ENCODE results near the gene DDX54. TPM values are rescaled to one million over a fixed set of nuclear protein-coding genes. Genes with fewer than 3 reads are reported as not detected.
"Not testable (repeated sequence)": the region's sequence is repeated elsewhere in the genome, so short reads cannot be mapped to it uniquely, and the experiment has no call there.

The DDX54 gene
- total RNA-seq, 1 experiment from 2014 or later: 45.4 TPM

DNA sequence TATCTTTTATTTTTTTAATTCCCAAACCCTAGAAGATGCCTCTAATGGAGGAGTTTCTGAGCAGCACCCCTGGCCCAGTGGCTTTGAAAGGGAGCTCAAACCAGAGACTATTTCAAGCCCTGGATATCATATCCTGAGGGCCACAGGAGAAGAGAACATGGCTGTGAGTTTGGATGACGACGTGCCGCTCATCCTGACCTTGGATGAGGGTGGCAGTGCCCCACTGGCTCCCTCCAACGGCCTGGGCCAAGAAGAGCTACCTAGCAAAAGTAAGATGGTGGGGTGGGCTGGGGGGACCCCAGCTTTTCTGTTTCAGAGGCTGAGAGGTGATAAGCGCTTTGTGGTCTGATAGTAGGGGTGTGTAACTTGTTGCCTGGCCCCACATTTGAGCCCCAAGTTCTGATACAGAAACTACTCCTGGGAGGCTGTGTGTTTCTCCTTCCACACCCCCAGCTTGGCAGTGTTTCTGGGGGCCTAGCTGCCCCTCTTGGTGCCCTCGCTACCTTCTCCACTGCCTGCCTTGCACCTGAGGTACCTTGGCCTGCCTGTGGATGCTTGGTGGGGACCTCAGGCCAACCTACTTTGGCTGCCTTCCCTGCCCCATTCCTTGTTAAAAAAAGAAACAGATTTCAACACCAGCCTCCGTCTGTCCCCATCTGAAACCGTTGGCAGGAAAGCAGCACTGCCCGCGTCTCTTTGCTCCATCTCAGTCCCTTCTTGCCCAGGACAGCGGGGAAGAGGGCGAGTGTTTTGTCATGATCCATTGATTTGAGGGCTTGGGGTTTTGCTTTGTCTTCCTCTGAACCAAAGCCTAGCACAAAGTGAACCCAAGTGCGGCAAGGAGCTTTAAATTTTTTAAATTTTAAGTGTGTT, 41.7 kb upstream of the DDX54 start:
- DNase-seq (ENCODE audit: low read depth in 1 of 2, low spot score in 2 of 2): no peak
- H3K9me3 ChIP-seq (replicated peaks): no peaks in the 10 kb centered on the region
- H3K36me3 ChIP-seq: peaks cover 22% of the 10 kb centered on the region
- peaks cover 35% of the 10 kb centered on the region for H3K4me1 ChIP-seq (replicated peaks)
- no peak overlapping the region for H3K4me3 ChIP-seq
- H3K27ac ChIP-seq: no peak overlapping the region
- H3K27me3 ChIP-seq (replicated peaks): no peaks in the 10 kb centered on the region

DNA sequence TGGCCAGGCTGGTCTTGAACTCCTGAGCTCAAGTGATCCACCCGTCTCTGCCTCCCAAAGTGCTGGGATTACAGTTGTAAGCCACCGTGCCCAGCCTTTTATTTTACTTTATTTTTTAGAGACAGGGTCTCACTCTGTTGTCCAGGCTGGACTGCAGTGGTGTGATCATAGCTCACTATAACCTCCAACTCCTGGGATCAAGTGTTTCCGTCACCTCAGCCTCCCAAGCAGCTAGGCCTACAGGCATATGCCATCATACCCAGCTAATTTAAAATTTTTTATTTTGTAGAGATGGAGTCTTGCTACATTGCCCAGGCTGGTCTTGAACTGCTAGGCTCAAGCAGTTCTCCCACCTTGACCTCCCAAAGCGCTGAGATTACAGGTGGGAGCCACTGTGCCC, 39.7 kb upstream of the DDX54 start:
- H3K4me3 ChIP-seq: no peak overlapping the region
- peaks cover 33% of the 10 kb centered on the region for H3K4me1 ChIP-seq (replicated peaks)
- H3K9me3 ChIP-seq (replicated peaks): no peaks in the 10 kb centered on the region
- H3K27ac ChIP-seq: no peak overlapping the region
- peaks cover 6% of the 10 kb centered on the region for H3K36me3 ChIP-seq
- no peak for DNase-seq (ENCODE audit: low read depth in 1 of 2, low spot score in 2 of 2)
- no peaks in the 10 kb centered on the region for H3K27me3 ChIP-seq (replicated peaks)

DNA sequence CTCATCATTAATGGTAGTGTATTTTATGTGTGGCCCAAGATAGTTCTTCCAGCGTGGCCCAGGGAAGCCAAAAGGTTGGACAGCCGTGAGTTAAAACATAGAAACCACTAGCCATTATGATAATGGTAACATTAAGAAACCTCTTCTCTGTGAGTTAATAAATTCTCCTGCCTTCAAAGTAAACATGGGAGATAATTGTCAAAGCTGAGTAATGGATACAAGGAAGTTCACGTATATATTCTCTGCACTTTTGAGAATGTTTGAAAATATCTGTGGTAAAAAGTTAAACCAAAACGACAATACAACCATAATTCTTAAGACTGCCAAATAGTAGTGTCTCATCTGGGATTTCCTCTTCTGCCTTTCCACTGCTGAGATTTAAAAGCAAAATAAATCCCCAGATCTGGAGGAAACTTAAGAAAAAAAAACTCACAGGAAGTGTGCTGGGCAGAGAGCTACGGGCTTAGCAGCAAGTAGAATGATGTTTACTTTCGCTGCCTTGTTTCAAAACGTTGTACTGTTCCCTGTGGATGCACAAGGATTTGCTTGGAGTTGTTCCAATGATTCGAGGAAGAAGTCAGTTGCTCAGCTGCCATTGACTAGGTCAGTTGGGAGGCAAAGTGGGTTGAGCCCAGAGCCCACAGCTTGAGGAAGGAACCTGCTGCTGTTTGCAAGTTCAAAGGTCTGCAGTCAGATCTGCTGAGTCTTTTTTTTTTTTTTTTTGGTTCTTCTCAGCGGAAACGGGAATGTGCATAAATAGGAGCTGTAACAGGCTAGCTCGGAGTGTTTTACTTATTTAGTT, 37.7 kb upstream of the DDX54 start:
- H3K4me3 ChIP-seq: no peak overlapping the region
- H3K36me3 ChIP-seq: no peaks in the 10 kb centered on the region; the same call in 1 of the 2 replicates
- no peaks in the 10 kb centered on the region for H3K27me3 ChIP-seq (replicated peaks)
- no peaks in the 10 kb centered on the region for H3K9me3 ChIP-seq (replicated peaks)
- peaks cover 33% of the 10 kb centered on the region for H3K4me1 ChIP-seq (replicated peaks)
- H3K27ac ChIP-seq: peak overlapping the region; percentile 56
- DNase-seq (ENCODE audit: low read depth in 1 of 2, low spot score in 2 of 2): peak; percentile 56 to 83

- no peak for DNase-seq (ENCODE audit: low read depth in 1 of 2, low spot score in 2 of 2)
- Histone ChIP-seq H3K27ac (peak overlapping the region; percentile 56), H3K9me3 (replicated peaks) (no peaks in the 10 kb centered on the region), H3K27me3 (replicated peaks) (no peaks in the 10 kb centered on the region), H3K4me1 (replicated peaks) (peaks cover 39% of the 10 kb centered on the region), H3K36me3 (no peaks in the 10 kb centered on the region), H3K4me3 (peak overlapping the region; percentile 70)
Measured at GRCh38 chr12:113221997-113222729, 36.9 kb upstream of the DDX54 start.

DNA sequence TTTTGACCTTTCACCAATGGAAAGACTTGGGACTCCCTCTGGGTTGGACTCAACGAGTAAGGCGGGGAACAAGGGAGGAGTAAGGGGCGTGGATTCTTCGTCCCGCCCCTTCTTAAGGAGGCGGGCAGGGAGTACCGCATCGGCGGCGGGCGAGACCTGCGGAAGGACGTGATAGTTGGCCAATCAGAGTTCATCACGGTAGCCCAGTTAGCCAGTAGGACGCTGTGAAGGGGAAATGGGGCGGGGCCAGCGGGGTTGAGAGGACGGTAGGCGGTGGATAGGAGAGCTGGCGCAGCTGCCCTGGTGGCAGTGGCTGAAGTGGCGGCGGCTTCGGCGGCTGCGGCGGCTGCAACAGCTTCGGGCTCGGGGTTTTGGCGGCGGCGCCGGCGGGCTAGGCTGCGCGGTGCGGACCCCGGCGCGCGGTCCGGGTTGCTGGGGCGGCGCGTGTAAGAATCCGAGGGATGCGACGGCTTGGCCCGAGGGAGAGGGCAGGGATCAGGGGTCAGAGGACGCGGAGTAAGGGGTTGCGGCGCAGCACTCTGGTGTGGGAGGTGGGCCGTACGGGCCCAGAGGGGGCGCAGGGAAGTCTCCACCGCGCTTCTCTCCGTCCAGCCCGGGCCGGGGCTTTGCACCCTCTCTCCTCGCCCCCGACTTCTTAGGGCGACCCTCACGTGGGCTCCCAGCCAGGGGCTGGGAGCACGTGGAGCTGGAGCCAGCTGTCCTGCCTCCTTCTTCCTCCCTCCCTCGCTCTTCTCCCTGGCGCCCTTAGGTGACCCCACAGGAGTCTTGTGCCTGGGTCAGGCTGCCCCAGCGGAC, 36.1 kb upstream of the DDX54 start, which contains the start of gene TPCN1:
TSS of gene TPCN1 (plus strand) at position 284 of the 816 bp plus-strand sequence. CDS start 5,389 bp downstream, outside the sequence.
- DNase-seq (ENCODE audit: low read depth in 1 of 2, low spot score in 2 of 2): peak; percentile 99 to 100
- Histone ChIP-seq H3K36me3 (no peaks in the 10 kb centered on the region), H3K27me3 (replicated peaks) (no peaks in the 10 kb centered on the region), H3K4me3 (peak within 1 kb of the TSS; percentile 70), H3K4me1 (replicated peaks) (peaks cover 46% of the 10 kb centered on the region), H3K27ac (peak within 1 kb of the TSS; percentile 65), H3K9me3 (replicated peaks) (no peaks in the 10 kb centered on the region)

- Histone ChIP-seq H3K4me1 (replicated peaks) (peaks cover 54% of the 10 kb centered on the region), H3K36me3 (no peaks in the 10 kb centered on the region), H3K27ac (peak overlapping the region; percentile 65), H3K27me3 (replicated peaks) (no peaks in the 10 kb centered on the region), H3K9me3 (replicated peaks) (no peaks in the 10 kb centered on the region), H3K4me3 (peak overlapping the region; percentile 39)
- DNase-seq (ENCODE audit: low read depth in 1 of 2, low spot score in 2 of 2): no peak
Measured at GRCh38 chr12:113220593-113221180, 35.4 kb upstream of the DDX54 start.

DNA sequence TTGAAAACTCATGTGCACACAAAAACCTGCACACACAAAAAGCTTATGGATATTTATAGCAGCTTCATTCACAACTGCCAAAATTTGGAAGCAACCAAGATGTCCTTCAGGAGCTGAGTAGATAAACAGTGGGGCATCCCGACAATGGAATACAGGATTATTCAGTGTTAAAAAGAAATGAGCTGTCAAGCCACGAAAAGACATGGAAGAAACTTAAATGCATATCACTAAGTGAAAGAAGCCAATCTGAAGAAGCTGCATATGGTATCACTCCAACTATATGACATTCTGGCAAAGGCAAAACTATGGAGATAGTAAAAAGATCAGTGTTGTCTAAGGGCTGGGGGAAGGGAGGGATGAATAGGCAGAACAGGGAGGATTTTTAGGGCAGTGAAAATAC, 30.7 kb upstream of the DDX54 start:
- Histone ChIP-seq H3K27me3 (replicated peaks) (no peaks in the 10 kb centered on the region), H3K4me3 (no peak overlapping the region), H3K4me1 (replicated peaks) (peaks cover 49% of the 10 kb centered on the region), H3K27ac (peak overlapping the region; percentile 92), H3K9me3 (replicated peaks) (no peaks in the 10 kb centered on the region), H3K36me3 (no peaks in the 10 kb centered on the region)
- peak in 1 of 2 experiments; percentile 38 for DNase-seq (ENCODE audit: low read depth in 1 of 2, low spot score in 2 of 2)

DNA sequence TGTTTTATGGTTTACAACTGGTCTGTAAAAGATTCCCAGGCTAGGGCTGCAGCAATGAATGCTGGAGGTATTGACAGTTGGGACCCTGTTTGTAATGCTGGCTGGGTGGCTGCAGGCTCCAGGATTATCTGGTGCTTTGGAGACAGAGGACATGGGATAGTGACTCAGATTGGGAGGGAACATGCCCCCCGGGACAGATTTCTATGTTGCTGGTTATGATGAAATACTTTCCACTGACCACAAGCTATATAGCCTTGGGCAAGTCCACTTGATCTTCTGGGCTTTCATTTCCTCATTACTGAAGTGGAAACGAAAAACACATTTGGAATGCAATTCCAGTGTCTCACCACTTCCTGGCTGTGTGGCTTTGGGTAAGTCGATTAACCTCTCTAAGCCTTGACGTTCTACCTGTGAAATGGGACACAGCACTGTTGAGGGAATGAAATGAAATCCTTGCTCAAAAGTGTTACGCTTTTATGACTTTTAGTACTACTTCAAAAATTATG, 29.7 kb upstream of the DDX54 start:
- peaks cover 44% of the 10 kb centered on the region for H3K4me1 ChIP-seq (replicated peaks)

DNA sequence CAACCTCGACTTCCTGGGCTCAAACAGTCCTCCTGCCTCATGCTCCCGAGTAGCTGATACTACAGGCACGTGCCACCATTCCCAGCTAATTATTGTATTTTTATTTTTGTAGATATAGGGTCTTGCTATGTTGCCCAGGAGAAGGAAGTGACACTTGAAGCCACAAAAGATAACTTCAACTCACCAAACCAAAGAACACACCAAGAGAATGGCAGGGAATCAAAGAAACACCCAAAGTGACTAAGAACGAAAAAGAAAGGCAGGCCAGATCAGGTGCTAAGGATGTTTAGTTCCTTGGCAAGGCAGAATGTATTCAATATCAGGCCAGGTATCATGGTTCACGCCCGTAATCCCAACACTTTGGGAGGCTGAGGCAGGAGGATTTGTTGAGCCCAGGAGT, 25.9 kb upstream of the DDX54 start:
- Histone ChIP-seq H3K4me1 (replicated peaks) (peaks cover 43% of the 10 kb centered on the region), H3K9me3 (replicated peaks) (no peaks in the 10 kb centered on the region), H3K27ac (no peak overlapping the region), H3K27me3 (replicated peaks) (no peaks in the 10 kb centered on the region), H3K4me3 (no peak overlapping the region), H3K36me3 (no peaks in the 10 kb centered on the region)
- no peak for DNase-seq (ENCODE audit: low read depth in 1 of 2, low spot score in 2 of 2)

More for the DNA sequence above, 29.7 kb upstream of the DDX54 start:
- H3K27ac ChIP-seq: peak overlapping the region; percentile 92
- no peaks in the 10 kb centered on the region for H3K36me3 ChIP-seq
- H3K4me3 ChIP-seq: no peak overlapping the region
- no peaks in the 10 kb centered on the region for H3K27me3 ChIP-seq (replicated peaks)
- DNase-seq (ENCODE audit: low read depth in 1 of 2, low spot score in 2 of 2): peak; percentile 94
- H3K9me3 ChIP-seq (replicated peaks): no peaks in the 10 kb centered on the region

DNA sequence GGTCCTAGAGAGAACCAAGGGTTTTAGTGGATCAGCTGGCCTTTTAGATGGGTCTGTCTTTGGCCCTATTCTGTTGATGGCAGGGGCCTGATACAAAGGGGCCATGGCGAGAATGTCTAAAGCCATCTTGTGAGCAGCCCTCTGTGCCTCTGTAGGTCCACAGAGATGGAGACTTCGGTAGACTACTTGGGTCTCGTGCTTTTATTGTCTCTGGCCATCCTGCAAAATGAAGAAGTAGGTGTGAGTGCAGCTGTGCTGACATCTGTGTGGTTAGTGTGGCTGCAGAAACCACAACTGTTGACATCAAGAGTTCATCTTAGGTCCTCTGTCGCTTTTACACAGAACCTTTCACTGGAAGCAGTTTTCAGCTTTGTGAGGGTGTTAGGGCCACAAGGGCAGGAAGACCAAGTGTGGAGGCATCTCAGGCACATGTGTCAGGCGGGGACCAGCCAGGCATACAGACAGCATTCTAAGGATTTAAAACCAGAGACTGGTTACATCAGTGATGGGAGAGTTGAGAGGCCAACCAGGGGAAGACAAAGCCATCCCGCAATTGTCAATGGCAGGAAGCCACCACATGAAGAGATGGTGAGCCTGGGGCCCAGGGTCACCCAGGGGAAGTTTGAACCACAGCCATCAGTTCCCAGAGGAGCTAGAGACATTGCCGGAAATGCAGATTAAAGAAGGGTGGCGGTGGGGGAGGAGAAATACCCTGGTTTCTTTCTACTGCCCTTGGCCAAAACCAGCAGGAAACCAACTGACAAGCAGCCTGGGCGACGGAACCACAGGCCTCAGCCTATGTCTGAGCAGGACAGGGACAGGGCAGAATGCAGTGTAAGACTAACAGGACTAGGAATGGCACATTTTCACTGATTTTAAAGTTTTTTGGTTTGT, 23.0 kb upstream of the DDX54 start:
- Histone ChIP-seq H3K27ac (peak overlapping the region; percentile 40), H3K27me3 (replicated peaks) (no peaks in the 10 kb centered on the region), H3K36me3 (no peaks in the 10 kb centered on the region), H3K4me1 (replicated peaks) (peaks cover 16% of the 10 kb centered on the region), H3K9me3 (replicated peaks) (no peaks in the 10 kb centered on the region), H3K4me3 (no peak overlapping the region)
- DNase-seq (ENCODE audit: low read depth in 1 of 2, low spot score in 2 of 2): peak in 1 of 2 experiments; percentile 41

- no peak overlapping the region for H3K27ac ChIP-seq
- no peaks in the 10 kb centered on the region for H3K36me3 ChIP-seq
- H3K4me3 ChIP-seq: no peak overlapping the region
- no peaks in the 10 kb centered on the region for H3K27me3 ChIP-seq (replicated peaks)
- no peaks in the 10 kb centered on the region for H3K9me3 ChIP-seq (replicated peaks)
- peaks cover 14% of the 10 kb centered on the region for H3K4me1 ChIP-seq (replicated peaks)
- DNase-seq (ENCODE audit: low read depth in 1 of 2, low spot score in 2 of 2): no peak
Measured at GRCh38 chr12:113207613-113208040, 22.3 kb upstream of the DDX54 start.

DNA sequence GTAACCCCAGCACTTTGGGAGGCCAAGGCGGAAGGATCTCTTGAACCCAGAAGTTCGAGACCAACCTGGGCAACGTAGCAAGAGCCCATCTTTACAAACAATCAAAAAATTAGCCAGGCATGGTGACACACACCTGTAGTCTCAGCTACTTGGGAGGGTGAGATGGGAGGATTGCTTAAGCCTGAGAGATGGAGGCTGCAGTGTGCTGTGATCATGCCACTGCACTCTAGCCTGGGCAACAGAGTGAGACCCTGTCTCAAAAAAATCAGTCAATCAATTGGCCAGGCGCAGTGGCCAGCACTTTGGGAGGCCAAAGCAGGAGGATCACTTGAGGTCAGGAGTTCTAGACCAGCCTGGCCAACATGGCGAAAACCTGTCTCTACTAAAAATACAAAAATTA, 21.5 kb upstream of the DDX54 start:
- H3K4me3 ChIP-seq; H3K9me3 ChIP-seq (replicated peaks); DNase-seq (ENCODE audit: low read depth in 1 of 2, low spot score in 2 of 2); H3K27me3 ChIP-seq (replicated peaks); H3K27ac ChIP-seq; H3K36me3 ChIP-seq: not testable (repeated sequence)
- H3K4me1 ChIP-seq (replicated peaks): peaks cover 14% of the 10 kb centered on the region
